ENCODE results near the gene ACACA.
A peak's percentile ranks its signal among the peaks of the same experiment; 100 is the strongest.
"Not testable (repeated sequence)": the region's sequence is repeated elsewhere in the genome, so short reads cannot be mapped to it uniquely, and the experiment has no call there.

The ACACA gene

DNA sequence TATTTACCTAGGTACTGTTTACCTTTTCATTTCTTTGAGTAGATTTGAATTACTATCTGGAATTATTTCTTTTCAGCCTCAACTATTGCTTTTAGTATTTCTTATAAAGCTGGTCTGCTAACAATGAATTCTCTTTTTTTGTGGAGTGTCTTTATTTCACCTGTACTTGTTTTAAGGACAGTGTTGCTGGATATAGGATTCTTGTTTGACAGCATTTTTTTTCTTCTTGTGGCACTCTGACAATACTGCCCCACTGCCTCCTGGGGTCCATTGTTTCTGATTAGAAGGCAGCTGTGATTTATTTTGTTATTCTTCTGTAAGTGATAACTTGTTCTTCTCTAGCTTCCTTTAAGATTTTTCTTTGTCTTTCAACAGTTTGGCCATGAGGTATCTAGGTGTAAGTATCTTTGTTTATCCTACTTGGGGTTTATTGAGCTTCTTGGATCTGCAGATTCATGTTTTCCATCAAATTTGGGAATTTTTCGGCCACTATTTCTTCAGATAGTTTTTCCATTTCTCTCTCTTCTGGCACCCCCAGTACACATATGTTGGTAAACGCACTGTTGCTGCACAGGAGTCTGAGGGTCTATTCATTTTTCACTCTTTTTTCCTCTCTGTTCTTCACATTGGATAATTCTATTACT lies 327.4 kb downstream of the ACACA start:
- TF ChIP-seq ZNF70 (CRISPR knock-in tag; IDR thresholded peaks at IDR 0.05) (no peak), ZNF565 (CRISPR knock-in tag; conservative IDR thresholded peaks at IDR 0.05; ENCODE audit: low read depth) (no peak), BACH2 (CRISPR knock-in tag; IDR thresholded peaks at IDR 0.05; ENCODE audit: borderline replicate concordance) (no peak), TOX (CRISPR knock-in tag; IDR thresholded peaks at IDR 0.05; ENCODE audit: borderline replicate concordance) (no peak), ZFP3 (CRISPR knock-in tag; IDR thresholded peaks at IDR 0.05) (no peak), TCF4 (CRISPR knock-in tag; IDR thresholded peaks at IDR 0.05; ENCODE audit: borderline replicate concordance) (no peak), ESRRG (CRISPR knock-in tag; IDR thresholded peaks at IDR 0.05) (no peak), CREB5 (CRISPR knock-in tag; IDR thresholded peaks at IDR 0.05; ENCODE audit: low read depth) (no peak)
- TF ChIP-seq, protein P1, sequence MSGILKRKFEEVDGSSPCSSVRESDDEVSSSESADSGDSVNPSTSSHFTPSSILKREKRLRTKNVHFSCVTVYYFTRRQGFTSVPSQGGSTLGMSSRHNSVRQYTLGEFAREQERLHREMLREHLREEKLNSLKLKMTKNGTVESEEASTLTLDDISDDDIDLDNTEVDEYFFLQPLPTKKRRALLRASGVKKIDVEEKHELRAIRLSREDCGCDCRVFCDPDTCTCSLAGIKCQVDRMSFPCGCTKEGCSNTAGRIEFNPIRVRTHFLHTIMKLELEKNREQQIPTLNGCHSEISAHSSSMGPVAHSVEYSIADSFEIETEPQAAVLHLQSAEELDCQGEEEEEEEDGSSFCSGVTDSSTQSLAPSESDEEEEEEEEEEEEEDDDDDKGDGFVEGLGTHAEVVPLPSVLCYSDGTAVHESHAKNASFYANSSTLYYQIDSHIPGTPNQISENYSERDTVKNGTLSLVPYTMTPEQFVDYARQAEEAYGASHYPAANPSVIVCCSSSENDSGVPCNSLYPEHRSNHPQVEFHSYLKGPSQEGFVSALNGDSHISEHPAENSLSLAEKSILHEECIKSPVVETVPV (CRISPR knock-in tag; IDR thresholded peaks at IDR 0.05), result no peak

DNA sequence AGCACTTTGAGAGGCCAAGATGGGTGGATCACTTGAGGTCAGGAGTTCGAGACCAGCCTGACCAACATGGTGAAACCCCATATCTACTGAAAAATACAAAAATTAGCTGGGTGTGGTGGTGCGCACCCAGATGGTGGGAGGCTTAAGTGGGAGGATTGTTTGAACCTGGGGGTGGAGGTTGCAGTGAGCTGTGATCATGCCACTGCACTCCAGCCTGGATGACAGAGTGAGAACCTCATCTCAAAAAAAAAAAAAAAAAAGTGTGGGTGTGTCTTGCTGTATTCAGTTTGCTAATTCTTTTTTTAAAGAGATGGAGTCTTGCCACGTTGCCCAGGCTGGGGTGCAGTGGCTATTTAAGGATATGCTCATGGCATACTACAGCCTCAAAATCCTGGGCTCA lies 333.2 kb downstream of the ACACA start:
- not testable (repeated sequence) for ATAC-seq

More for the DNA sequence above, 327.4 kb downstream of the ACACA start:
- no peak for ATAC-seq

DNA sequence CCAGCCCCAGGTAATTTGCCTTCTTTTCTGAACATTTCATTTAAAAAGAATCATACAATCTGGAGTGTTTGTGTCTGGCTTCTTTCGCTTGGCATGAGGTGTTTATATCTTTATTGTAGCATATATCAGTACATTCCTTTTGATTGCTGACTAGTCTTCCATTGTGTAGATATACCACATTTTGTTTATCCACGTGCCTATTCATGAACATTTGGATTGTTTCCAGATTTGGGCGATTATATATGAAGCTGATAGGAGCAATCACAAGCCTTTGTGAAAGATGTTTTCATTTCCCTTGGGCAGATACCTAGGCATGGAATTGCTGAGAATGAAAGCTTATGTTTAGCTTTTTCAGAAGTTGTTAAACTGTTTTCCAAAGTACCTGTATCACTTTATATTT lies 337.5 kb downstream of the ACACA start:
- no peak for ATAC-seq
- TF ChIP-seq ZNF8 (CRISPR knock-in tag; IDR thresholded peaks at IDR 0.05), result peak; percentile 88
- TF ChIP-seq, protein P2, sequence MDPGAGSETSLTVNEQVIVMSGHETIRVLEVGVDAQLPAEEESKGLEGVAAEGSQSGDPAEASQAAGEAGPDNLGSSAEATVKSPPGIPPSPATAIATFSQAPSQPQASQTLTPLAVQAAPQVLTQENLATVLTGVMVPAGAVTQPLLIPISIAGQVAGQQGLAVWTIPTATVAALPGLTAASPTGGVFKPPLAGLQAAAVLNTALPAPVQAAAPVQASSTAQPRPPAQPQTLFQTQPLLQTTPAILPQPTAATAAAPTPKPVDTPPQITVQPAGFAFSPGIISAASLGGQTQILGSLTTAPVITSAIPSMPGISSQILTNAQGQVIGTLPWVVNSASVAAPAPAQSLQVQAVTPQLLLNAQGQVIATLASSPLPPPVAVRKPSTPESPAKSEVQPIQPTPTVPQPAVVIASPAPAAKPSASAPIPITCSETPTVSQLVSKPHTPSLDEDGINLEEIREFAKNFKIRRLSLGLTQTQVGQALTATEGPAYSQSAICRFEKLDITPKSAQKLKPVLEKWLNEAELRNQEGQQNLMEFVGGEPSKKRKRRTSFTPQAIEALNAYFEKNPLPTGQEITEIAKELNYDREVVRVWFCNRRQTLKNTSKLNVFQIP (CRISPR knock-in tag; IDR thresholded peaks at IDR 0.05; ENCODE audit: borderline replicate concordance, low read depth), result no peak
- no peak for TF ChIP-seq ARNTL (CRISPR knock-in tag; IDR thresholded peaks at IDR 0.05; ENCODE audit: borderline replicate concordance, low read depth)

DNA sequence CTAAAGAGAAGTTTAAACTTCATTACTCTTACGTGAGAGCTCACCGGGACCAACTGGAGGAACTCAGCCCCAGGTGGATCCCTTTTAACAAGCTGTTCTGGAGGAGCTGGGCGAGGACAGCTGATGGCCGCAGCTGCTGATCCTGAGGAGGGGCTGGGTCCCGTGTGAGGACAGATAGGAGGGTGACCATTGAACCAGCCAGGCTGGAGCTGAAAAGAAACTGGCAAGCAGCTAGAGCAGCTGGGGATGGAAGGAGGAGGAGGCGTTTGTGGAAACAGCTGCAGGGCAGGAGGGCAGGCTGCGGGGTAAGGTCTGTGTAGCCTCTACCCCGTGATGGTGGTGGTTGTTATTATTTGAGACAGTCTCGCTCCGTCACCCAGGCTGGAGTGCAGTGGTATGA lies 338.4 kb downstream of the ACACA start:
- no peak for ATAC-seq
- TF ChIP-seq ZNF565 (CRISPR knock-in tag; conservative IDR thresholded peaks at IDR 0.05; ENCODE audit: low read depth) (no peak), PPARA (CRISPR knock-in tag; IDR thresholded peaks at IDR 0.05; ENCODE audit: borderline replicate concordance) (no peak), RARB (CRISPR knock-in tag; IDR thresholded peaks at IDR 0.05) (no peak), TCF4 (CRISPR knock-in tag; IDR thresholded peaks at IDR 0.05; ENCODE audit: borderline replicate concordance) (no peak), CSDC2 (CRISPR knock-in tag; IDR thresholded peaks at IDR 0.05) (no peak), SNAI2 (CRISPR knock-in tag; IDR thresholded peaks at IDR 0.05) (no peak), ZNF8 (CRISPR knock-in tag; IDR thresholded peaks at IDR 0.05) (no peak), ISL1 (CRISPR knock-in tag; IDR thresholded peaks at IDR 0.05) (no peak), CREB5 (CRISPR knock-in tag; IDR thresholded peaks at IDR 0.05; ENCODE audit: low read depth) (no peak), OSR1 (CRISPR knock-in tag; IDR thresholded peaks at IDR 0.05) (no peak), GLIS3 (CRISPR knock-in tag; IDR thresholded peaks at IDR 0.05) (no peak), PATZ1 (CRISPR knock-in tag; IDR thresholded peaks at IDR 0.05; ENCODE audit: borderline replicate concordance) (no peak), ZC3H10 (CRISPR knock-in tag; IDR thresholded peaks at IDR 0.05) (no peak), ESRRG (CRISPR knock-in tag; IDR thresholded peaks at IDR 0.05) (no peak), TSHZ2 (CRISPR knock-in tag; IDR thresholded peaks at IDR 0.05) (no peak), ZFP30 (CRISPR knock-in tag; IDR thresholded peaks at IDR 0.05) (no peak), BACH2 (CRISPR knock-in tag; IDR thresholded peaks at IDR 0.05; ENCODE audit: borderline replicate concordance) (no peak)
- TF ChIP-seq, protein P2 (CRISPR knock-in tag; IDR thresholded peaks at IDR 0.05; ENCODE audit: borderline replicate concordance, low read depth), result no peak
